HG03469 (cell line): Measurements from ENCODE around the gene SMAD5.

Source experiments
- ATAC-seq: cut with Tn5 transposase; IDR thresholded peaks from one replicate; pipeline ENCODE4 v1.9.1; 2021; ENCODE audit warnings: mild to moderate bottlenecking, moderate library complexity, moderate number of reproducible peaks; ENCODE audit not compliant: unreplicated experiment

Gene SMAD5

GRCh38 chr5:136114414-136115125 lies 18.1 kb upstream of the SMAD5 start:
- ATAC-seq, result no peak

- no peak for ATAC-seq
Measured at GRCh38 chr5:136115183-136115865, 17.3 kb upstream of the SMAD5 start.

GRCh38 chr5:136120529-136120928 lies 12.1 kb upstream of the SMAD5 start:
- ATAC-seq, result no peak

DNA sequence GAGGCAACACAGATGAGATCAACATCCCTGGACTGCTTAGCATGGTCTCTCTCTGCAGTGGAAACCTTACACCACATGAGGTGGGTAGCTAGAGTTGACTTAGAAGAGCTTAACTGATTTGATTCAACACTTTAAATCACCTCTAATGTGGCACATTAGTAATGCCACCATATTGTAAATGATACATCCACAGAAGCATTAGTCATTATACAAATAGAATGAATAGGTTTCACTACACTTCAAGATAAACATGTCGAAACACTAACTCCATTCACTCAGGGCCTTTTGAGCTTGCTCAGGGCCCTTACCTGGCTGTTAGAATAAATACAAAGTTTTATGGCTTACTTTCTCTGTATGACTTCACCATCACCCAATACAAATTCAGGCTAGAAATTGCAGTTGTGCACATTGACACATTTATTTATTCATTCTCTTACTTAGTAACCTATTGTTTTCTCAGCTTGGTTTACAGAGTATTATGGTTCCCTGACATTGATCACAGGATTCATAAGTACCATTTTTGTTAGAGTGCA lies 9.3 kb upstream of the SMAD5 start:
- no peak for ATAC-seq

- ATAC-seq, result no peak
Measured at GRCh38 chr5:136127560-136127959, 5.1 kb upstream of the SMAD5 start.

DNA sequence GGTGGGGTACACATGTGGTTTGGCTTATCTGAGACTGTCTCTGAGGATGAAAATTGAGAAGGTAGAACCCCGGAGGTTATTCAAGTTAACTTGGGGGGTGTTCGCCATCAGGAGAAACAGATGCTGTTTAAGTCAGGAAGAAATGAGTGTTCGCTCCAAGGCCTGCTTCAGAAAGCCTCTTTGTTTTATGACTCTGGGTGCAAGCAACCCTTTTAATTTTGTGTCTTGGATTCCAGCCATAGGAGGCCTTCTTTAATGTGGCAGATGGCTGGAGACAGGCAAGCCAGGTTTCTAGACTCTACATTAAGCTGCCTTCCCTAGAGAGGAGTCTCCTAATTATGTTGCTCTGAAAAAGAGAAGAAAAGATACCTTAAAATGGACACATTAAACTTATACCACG lies 4.2 kb upstream of the SMAD5 start:
- no peak for ATAC-seq

- ATAC-seq, result no peak
Measured at GRCh38 chr5:136129445-136129844, 3.2 kb upstream of the SMAD5 start.

DNA sequence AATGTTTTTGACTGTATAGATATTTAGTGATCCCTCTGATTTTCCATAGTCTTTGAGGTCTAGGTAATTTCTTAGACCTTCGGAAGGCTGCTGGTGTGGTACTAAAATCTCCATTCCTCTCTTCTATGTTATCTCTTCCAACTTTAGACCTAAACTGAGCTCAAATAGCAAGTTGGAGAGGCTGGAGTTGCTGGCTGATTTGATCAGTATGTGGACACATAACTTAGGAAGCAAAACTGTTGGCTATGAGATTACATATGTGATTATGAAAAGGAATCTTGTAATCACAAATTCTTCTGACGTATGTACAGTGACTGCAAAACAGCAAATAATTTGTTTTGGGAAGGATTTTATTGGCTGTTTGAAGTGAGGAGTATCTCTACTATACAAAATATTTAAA lies 2.1 kb upstream of the SMAD5 start:
- no peak for ATAC-seq

DNA sequence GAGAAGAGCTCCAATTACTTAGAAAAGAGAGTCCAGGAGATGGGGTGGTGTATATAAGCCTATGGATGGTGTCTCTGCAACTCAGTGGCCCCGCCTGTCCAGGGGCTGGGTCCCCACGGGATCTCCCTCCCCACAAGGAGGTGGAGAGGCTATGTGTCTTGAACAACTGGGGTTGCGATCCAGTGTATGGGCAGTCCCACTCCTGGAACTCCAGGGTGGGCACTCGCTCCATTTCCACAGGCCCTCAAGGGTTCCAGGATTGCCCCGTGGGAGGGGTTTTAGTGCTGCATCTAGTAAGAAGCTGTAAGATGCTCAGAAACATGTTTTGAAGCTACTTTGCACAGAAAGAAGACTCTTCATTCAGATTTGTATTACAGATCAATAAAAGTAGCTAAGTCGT lies 558 bp upstream of the SMAD5 start:
- no peak for ATAC-seq

- peak; percentile 5 for ATAC-seq
Measured at GRCh38 chr5:136133222-136133921, 727 bp downstream of the SMAD5 start.

DNA sequence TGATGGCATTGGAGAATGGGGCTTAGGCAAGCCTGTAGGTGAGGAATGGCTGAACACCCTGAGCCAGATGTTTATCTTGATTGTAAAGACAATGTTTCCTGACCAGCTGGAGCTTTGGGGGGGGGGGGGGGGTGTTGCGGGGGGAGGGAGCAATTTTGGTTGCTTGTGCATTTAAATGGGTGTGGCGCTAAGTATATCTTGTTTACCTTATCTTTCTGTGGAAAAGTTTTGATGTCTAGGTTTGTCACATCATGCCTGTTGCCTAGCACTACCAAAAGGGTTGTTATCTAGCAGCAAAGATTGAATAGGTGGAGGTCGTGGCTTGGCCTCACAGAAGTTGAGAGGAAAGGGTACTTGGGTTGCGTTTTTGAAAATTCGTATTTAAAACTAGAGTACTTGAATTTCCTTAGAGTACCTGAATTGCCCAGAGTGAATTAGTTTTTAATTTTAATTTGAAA lies 1.3 kb downstream of the SMAD5 start:
- no peak for ATAC-seq

GRCh38 chr5:136134653-136135052 lies 2.0 kb downstream of the SMAD5 start:
- no peak for ATAC-seq

DNA sequence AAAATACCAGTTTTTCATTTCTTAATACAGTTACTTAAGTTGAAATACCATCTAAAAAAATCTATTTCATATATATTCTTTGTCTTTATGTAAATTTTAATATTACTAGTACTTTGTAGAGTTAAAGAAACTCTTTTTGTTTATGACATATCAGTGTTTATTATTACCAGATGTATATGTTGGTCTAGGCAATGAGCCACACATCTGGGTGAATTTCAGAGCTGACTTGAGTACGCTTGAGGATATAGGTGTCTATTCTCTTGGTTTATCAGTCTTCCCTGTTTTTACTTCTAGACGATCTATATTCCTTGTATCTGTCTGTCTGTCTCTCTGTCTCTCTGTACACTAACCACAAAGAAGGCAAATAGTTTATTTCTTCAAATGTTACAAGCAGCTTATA lies 2.9 kb downstream of the SMAD5 start:
- no peak for ATAC-seq

DNA sequence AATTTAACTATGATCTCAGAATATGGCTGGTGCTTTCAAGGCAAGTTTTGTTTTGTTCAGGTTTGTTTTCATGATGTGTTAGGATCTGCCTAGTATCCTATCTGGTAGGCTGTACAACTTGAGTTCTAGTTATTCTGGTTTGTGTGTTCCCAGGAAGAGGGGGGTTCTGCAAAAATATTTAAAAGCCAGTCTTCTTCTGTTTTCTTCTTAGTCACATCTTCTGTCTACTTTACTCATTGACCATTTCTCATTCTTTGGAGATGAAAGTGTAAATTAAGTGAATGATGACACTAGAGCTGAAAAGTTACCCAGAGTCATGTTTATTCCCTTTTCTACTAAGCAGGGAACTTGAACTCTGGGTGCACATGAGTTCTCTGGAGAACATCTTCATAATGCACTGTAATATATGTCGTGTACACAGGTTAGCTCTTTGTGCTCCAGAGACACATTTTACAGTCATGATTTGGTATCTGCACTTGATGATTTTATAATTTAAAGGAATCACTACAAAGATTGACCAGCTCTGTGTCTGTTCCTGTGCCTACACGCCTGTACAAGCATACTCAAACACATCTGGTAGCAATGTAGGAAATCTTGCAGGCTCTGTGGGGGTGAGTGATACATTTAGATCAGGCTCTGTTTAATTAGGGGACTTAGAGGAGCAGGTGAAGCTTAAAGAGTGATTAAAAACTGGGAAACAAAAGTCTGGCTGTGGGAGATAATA lies 5.0 kb downstream of the SMAD5 start:
- ATAC-seq, result no peak

DNA sequence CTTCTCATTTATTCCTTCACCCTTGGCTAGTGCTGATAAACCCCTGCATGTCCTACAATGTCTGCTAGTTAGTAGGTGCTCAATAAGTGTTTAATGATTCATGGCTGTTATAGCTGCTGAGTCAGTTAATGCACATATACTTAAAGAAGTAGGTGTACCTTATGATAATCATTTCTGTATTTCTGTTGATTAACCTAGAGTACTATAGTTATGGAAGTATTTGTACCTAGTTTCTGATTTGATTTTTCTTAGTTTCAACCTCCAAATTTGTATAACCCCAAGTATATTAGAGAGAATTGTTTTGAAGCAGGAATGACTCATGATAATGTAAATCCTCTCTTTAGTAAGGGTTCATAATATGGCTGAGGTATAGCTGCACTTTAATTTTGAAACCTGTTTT lies 8.9 kb downstream of the SMAD5 start:
- ATAC-seq, result peak; percentile 85

DNA sequence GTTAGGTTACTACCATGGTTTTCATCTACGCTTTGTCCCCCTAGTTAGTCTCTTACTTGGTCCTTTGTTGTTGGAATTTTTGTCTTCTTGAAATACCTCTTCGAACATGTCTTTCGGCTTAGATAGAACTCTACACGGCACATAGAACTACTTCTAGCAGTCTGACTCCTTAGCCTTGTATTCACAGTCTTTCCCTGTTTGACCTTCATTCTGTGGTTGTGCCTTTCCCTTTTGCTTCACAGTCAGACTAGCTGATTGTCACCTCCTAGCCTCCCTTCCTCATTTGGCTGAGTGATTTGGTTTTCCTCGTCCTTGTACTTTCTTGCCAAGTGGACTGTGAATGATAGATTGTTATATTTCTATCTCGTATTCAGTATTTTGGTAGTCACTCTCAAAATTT lies 10.7 kb downstream of the SMAD5 start:
- no peak for ATAC-seq

DNA sequence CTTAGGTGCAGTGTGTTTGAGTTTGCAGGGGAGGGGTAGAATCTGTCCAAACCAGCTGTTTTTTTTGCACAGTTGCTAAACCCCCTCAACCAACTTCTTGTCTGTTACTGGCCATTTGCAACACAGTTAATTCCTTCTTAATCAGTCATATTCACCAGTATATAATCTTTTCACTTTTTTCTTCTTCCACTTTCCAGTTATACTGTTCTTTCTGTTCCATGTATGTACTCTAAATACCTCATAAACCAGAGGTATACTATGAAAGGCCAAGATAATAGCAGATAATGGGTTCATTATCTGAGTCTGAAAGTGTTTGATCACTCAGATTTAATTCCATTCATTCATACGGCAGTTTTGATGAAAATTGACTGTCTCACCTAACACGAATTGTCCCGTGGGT lies 11.1 kb downstream of the SMAD5 start:
- no peak for ATAC-seq

DNA sequence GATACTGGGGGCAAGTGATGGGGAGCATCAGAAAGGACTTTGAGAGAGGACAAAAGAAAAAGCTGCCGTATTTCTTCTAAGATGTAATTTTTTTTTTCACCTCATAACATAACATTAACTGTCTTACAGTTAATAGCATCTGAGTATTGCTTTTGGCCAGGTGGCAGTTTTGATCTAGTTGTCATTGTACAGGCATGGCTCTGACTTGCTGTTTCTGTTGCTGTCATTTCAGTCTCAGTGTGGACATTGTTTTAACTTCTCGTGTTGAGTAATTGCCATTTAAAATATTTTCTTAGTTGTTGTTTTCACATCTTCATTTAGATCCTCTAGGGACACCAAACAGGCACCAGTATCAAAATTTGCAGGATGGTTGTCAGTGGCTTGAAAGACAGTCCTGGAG lies 12.4 kb downstream of the SMAD5 start:
- no peak for ATAC-seq

- no peak for ATAC-seq
Measured at GRCh38 chr5:136146201-136146600, 13.6 kb downstream of the SMAD5 start.

- no peak for ATAC-seq
Measured at GRCh38 chr5:136147632-136148031, 15.0 kb downstream of the SMAD5 start.

GRCh38 chr5:136149891-136150290 lies 17.2 kb downstream of the SMAD5 start:
- no peak for ATAC-seq
